Peyer's patch (tissue), 4 donors: ENCODE measurements around the gene RNASEH2A.

Experiments used
- POLR2A ChIP-seq, 2 donors: fragments of 450-650 bp; IDR thresholded peaks; one replicate each; pipeline ENCODE4 v1.5.1; 2017; ENCODE audit warnings: antibody characterized with exemption in 2 of 2, mild to moderate bottlenecking in 2 of 2, moderate library complexity in 2 of 2
- TF ChIP-seq, protein P1 (sequence below), 6 experiments: fragments of 450-650 bp in 4 of 6; fragments of 200-600 bp in 2 of 6; sonication (generic) in 1 of 6; IDR thresholded peaks; one replicate each; pipeline ENCODE4 v1.5.1; 2017 to 2019; ENCODE audit warnings: antibody characterized with exemption in 6 of 6, mild to moderate bottlenecking in 3 of 6, moderate library complexity in 1 of 6

DNA sequence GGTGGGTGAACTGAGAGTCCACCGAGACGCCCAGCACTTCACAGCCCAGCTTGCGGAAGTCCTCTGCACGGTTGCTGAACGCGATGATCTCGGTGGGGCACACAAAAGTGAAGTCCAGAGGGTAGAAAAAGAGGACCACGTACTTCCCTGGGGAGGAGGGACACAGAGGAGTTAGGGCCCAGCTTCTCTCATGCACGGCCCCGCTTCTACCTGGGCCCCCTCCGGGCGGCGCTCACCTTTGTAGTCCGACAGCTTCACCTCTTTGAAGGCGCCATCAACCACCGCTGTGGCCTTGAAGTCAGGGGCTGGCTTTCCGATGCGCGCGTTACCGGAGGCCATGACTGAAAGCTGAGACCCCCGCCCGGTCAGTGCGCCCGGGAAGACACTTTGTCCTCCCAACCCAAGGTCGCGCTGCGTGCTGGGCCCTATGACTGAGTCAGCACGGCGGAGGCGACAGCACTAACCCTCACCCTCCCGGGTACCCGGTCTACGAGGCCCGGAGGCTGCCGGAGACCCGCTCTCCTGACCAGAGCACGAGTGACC, 5.4 kb upstream of the RNASEH2A start:
- TF ChIP-seq, protein P1, sequence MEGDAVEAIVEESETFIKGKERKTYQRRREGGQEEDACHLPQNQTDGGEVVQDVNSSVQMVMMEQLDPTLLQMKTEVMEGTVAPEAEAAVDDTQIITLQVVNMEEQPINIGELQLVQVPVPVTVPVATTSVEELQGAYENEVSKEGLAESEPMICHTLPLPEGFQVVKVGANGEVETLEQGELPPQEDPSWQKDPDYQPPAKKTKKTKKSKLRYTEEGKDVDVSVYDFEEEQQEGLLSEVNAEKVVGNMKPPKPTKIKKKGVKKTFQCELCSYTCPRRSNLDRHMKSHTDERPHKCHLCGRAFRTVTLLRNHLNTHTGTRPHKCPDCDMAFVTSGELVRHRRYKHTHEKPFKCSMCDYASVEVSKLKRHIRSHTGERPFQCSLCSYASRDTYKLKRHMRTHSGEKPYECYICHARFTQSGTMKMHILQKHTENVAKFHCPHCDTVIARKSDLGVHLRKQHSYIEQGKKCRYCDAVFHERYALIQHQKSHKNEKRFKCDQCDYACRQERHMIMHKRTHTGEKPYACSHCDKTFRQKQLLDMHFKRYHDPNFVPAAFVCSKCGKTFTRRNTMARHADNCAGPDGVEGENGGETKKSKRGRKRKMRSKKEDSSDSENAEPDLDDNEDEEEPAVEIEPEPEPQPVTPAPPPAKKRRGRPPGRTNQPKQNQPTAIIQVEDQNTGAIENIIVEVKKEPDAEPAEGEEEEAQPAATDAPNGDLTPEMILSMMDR (IDR thresholded peaks at IDR 0.05) = no peak
- TF ChIP-seq POLR2A (IDR thresholded peaks at IDR 0.05) = no peak
